Trophoblast cell (in vitro differentiated cells and primary cell): ENCODE results near the gene RASGRP3.

Source experiments
- DNase-seq, 2 donors: peaks; one replicate each; pipeline ENCODE4 v3.0.0-alpha.2; 2016
- H2AFZ ChIP-seq: 2 replicates; pipeline ENCODE4 v1.6.1; 2013; ENCODE audit warnings: low read length, moderate library complexity, mild to moderate bottlenecking; ENCODE audit not compliant: insufficient read depth, poor library complexity
- H2AK5ac ChIP-seq: 2 replicates; pipeline ENCODE4 v1.6.1; 2013; ENCODE audit warnings: mild to moderate bottlenecking, low read length
- H2BK120ac ChIP-seq: 2 replicates; pipeline ENCODE4 v1.6.1; 2013; ENCODE audit warnings: low read length, mild to moderate bottlenecking, moderate library complexity; ENCODE audit not compliant: insufficient read depth, poor library complexity
- H2BK12ac ChIP-seq: 2 replicates; pipeline ENCODE4 v1.6.1; 2013; ENCODE audit warnings: mild to moderate bottlenecking, low read length, moderate library complexity
- H2BK5ac ChIP-seq: 2 replicates; pipeline ENCODE4 v1.6.1; 2013; ENCODE audit warnings: low read length, low read depth, moderate library complexity, mild to moderate bottlenecking; ENCODE audit not compliant: poor library complexity
- H3K14ac ChIP-seq: 2 replicates; pipeline ENCODE4 v1.6.1; 2013; ENCODE audit warnings: mild to moderate bottlenecking, low read length
- H3K18ac ChIP-seq: 2 replicates; pipeline ENCODE4 v1.6.1; 2013; ENCODE audit warnings: mild to moderate bottlenecking, low read length
- H3K23ac ChIP-seq: 2 replicates; pipeline ENCODE4 v1.6.1; 2013; ENCODE audit warnings: low read length
- H3K27ac ChIP-seq: 2 replicates; pipeline ENCODE4 v1.5.1; 2013; ENCODE audit warnings: low read depth, mild to moderate bottlenecking, inconsistent platforms, low read length, moderate library complexity
- H3K27me3 ChIP-seq: 2 replicates; pipeline ENCODE4 v1.6.1; 2013; ENCODE audit warnings: inconsistent platforms, mild to moderate bottlenecking, low read length, moderate library complexity; ENCODE audit not compliant: insufficient read depth
- H3K36me3 ChIP-seq, 2 experiments: 1 replicate in 1 of 2; 2 replicates in 1 of 2; pipeline ENCODE4 v1.6.1; 2013; ENCODE audit warnings: low read length in 2 of 2, mild to moderate bottlenecking in 2 of 2, moderate library complexity in 1 of 2; ENCODE audit not compliant: insufficient read depth in 2 of 2, control insufficient read depth in 1 of 2
- H3K4ac ChIP-seq: 2 replicates; pipeline ENCODE4 v1.6.1; 2013; ENCODE audit warnings: low read depth, mild to moderate bottlenecking, low read length, moderate library complexity
- H3K4me1 ChIP-seq, 2 experiments: 1 replicate in 1 of 2; 2 replicates in 1 of 2; pipeline ENCODE4 v1.6.1; 2013; ENCODE audit warnings: low read length in 2 of 2, mild to moderate bottlenecking in 2 of 2, moderate library complexity in 1 of 2; ENCODE audit not compliant: insufficient read depth in 2 of 2, control insufficient read depth in 1 of 2
- H3K4me2 ChIP-seq: 2 replicates; pipeline ENCODE4 v1.6.1; 2013; ENCODE audit warnings: inconsistent platforms, mild to moderate bottlenecking, low read length, moderate library complexity
- H3K4me3 ChIP-seq: 2 replicates; pipeline ENCODE4 v1.5.1; 2013; ENCODE audit warnings: mild to moderate bottlenecking, low read depth, low read length, inconsistent platforms
- H3K79me1 ChIP-seq: one replicate; pipeline ENCODE4 v1.6.1; 2013; ENCODE audit warnings: low read length
- H3K79me2 ChIP-seq: 2 replicates; pipeline ENCODE4 v1.6.1; 2013; ENCODE audit warnings: low read length, mild to moderate bottlenecking; ENCODE audit not compliant: control insufficient read depth, insufficient read depth, poor library complexity
- H3K9ac ChIP-seq: 2 replicates; pipeline ENCODE4 v1.6.1; 2013; ENCODE audit warnings: mild to moderate bottlenecking, low read length
- H3K9me3 ChIP-seq: 2 replicates; pipeline ENCODE4 v1.6.1; 2013; ENCODE audit warnings: low read depth, mild to moderate bottlenecking, control low read depth, inconsistent platforms, low read length; ENCODE audit not compliant: insufficient read depth
- H4K12ac ChIP-seq: 2 replicates; pipeline ENCODE4 v1.6.1; 2013; ENCODE audit warnings: low read depth, mild to moderate bottlenecking, low read length, moderate library complexity
- H4K8ac ChIP-seq: 2 replicates; pipeline ENCODE4 v1.6.1; 2013; ENCODE audit warnings: low read depth, mild to moderate bottlenecking, low read length, moderate library complexity
- H4K91ac ChIP-seq: one replicate; pipeline ENCODE4 v1.6.1; 2013; ENCODE audit warnings: low read depth, mild to moderate bottlenecking, low read length, moderate library complexity
- WGBS: extraction: QIAGEN DNeasy Blood & Tissue Kit; methylation state at CpG from one replicate; pipeline ENCODE4 v1.1.7; 2013; ENCODE audit warnings: missing lambda C conversion rate; ENCODE audit not compliant: insufficient read length, insufficient coverage; ENCODE audit errors: extremely low coverage; 5-methylcytosine and 5-hydroxymethylcytosine counted together

The RASGRP3 gene

DNA sequence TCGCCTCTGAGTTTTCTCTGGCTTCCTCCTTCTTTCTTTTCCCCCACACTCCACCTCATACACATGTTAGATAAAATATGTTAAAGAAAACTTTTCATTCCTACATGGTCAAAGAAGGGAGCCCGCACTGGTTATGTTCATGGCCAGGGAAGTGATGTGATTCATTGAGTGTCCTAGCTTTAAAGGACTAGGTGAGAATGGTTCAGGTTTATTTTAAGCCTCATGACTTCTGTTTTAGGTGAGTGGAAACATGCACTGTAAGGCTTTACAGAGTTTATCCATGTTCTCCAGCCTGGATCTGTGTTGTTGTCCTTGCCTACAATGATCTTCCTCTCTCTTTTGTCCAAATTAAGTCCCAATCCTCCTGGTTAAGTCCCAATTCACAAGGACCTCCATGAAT, 56.5 kb downstream of the RASGRP3 start:
- Histone ChIP-seq H4K8ac (no peak overlapping the region), H3K36me3 (no peaks in the 10 kb centered on the region), H3K14ac (no peak overlapping the region), H3K27ac (no peak overlapping the region), H3K4me2 (no peak overlapping the region), H3K4me3 (no peak overlapping the region), H3K27me3 (no peaks in the 10 kb centered on the region), H2BK120ac (no peak overlapping the region), H3K9me3 (peaks cover 3% of the 10 kb centered on the region), H3K23ac (no peak overlapping the region), H2AFZ (no peak overlapping the region), H2BK12ac (no peak overlapping the region), H2BK5ac (no peak overlapping the region), H3K79me1 (no peaks in the 10 kb centered on the region), H3K79me2 (no peaks in the 10 kb centered on the region), H2AK5ac (no peak overlapping the region), H3K4me1 (no peaks in the 10 kb centered on the region), H4K91ac (no peak overlapping the region), H4K12ac (no peak overlapping the region), H3K18ac (no peak overlapping the region), H3K9ac (no peak overlapping the region), H3K4ac (no peak overlapping the region)
- no peak for DNase-seq
- WGBS = no CpG with 5 or more reads among the region's 2 CpGs

DNA sequence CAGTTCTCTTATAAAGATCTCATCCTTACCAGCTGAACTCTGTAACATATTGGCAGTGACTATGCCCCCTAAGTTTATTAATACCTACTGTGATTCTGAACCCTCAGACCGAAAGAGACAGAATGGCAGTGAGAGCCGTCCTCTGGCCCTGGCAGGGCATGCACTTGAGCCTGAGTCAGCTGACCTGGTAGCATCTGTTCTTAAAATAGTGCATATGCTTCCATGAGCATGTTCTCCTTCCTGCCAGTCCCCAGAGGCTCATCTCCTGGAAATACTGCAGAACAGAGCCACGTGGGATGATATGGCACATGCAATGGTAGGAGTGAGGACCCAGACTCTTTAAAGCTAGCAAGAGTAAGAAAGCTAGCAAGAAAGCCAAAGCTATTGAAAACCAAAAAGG, 59.0 kb downstream of the RASGRP3 start:
- Histone ChIP-seq H3K18ac (no peak overlapping the region), H2BK120ac (no peak overlapping the region), H3K4me2 (no peak overlapping the region), H3K36me3 (no peaks in the 10 kb centered on the region), H3K79me1 (no peaks in the 10 kb centered on the region), H3K14ac (no peak overlapping the region), H3K4ac (no peak overlapping the region), H2AFZ (no peak overlapping the region), H3K4me3 (no peak overlapping the region), H4K8ac (no peak overlapping the region), H3K27me3 (no peaks in the 10 kb centered on the region), H3K79me2 (no peaks in the 10 kb centered on the region), H3K27ac (no peak overlapping the region), H2BK5ac (no peak overlapping the region), H3K9ac (no peak overlapping the region), H3K9me3 (peaks cover 3% of the 10 kb centered on the region), H4K91ac (no peak overlapping the region), H3K23ac (no peak overlapping the region), H2BK12ac (no peak overlapping the region), H4K12ac (no peak overlapping the region), H2AK5ac (no peak overlapping the region), H3K4me1 (peaks cover 0 to 2% of the 10 kb centered on the region in 2 experiments)
- no peak for DNase-seq
- WGBS = no CpG with 5 or more reads among the region's 3 CpGs

DNA sequence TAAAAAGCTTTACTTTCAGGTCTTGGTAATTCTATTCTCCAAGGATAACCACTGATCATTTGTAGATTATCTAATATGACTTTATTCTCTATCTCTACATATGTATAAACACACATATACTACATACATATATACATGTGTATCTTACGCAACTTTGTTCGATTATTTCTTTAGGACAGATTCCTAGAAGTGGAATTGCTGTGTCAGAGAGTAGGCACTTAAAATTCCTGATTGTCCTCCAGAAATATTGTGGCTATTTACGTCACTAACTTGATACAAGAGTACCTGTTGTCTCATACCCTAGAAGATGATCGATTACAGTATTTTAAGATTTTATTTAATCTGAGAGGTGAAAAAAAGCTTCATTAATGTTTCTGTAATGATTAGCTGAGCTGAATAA, 64.8 kb downstream of the RASGRP3 start:
- Histone ChIP-seq H2AK5ac (no peak overlapping the region), H3K4me2 (no peak overlapping the region), H3K27ac (no peak overlapping the region), H2BK5ac (no peak overlapping the region), H3K18ac (no peak overlapping the region), H3K79me1 (no peaks in the 10 kb centered on the region), H2BK120ac (no peak overlapping the region), H4K8ac (no peak overlapping the region), H3K4ac (no peak overlapping the region), H3K4me1 (peaks cover 0 to 2% of the 10 kb centered on the region in 2 experiments), H3K9me3 (peaks cover 3% of the 10 kb centered on the region), H3K4me3 (no peak overlapping the region), H3K9ac (no peak overlapping the region), H3K79me2 (no peaks in the 10 kb centered on the region), H2AFZ (no peak overlapping the region), H4K12ac (no peak overlapping the region), H3K14ac (no peak overlapping the region), H4K91ac (no peak overlapping the region), H2BK12ac (no peak overlapping the region), H3K36me3 (no peaks in the 10 kb centered on the region), H3K27me3 (no peaks in the 10 kb centered on the region), H3K23ac (no peak overlapping the region)
- WGBS = no CpG with 5 or more reads among the region's 4 CpGs
- DNase-seq = no peak

DNA sequence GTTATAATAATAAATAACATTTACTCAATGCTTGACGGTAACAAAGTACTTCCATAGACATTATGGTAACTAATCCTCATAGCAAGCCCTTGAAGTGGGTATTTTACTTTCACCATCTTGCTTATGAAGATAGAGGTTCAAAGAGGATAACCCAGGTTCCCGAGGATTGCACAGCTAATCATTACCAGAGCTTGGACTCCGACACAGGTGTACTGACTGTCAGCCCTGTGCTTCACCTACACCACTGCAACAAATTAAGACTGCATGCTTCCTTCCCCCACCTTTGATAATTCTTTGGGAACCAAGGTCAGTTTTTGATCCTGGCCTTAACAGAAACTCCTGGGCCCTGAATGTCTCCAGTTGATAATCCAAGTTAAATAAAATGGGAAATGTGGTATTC, 73.8 kb downstream of the RASGRP3 start:
- no peak overlapping the region for H3K9ac ChIP-seq
- H2BK5ac ChIP-seq = no peak overlapping the region
- no peak overlapping the region for H4K91ac ChIP-seq
- H3K79me1 ChIP-seq = peaks cover 2% of the 10 kb centered on the region
- no peaks in the 10 kb centered on the region for H3K36me3 ChIP-seq
- WGBS = no CpG with 5 or more reads among the region's 3 CpGs
- no peak overlapping the region for H2BK12ac ChIP-seq
- no peak overlapping the region for H3K27ac ChIP-seq
- no peak overlapping the region for H3K4me2 ChIP-seq
- H3K79me2 ChIP-seq = no peaks in the 10 kb centered on the region
- no peak overlapping the region for H3K18ac ChIP-seq
- no peak overlapping the region for H3K4me3 ChIP-seq
- DNase-seq = no peak
- no peak overlapping the region for H4K12ac ChIP-seq
- no peak overlapping the region for H3K4ac ChIP-seq
- H2AK5ac ChIP-seq = no peak overlapping the region
- H2AFZ ChIP-seq = no peak overlapping the region
- H4K8ac ChIP-seq = no peak overlapping the region
- H3K9me3 ChIP-seq = no peaks in the 10 kb centered on the region
- no peak overlapping the region for H3K23ac ChIP-seq
- no peak overlapping the region for H3K14ac ChIP-seq
- peaks cover 2 to 6% of the 10 kb centered on the region in 2 experiments for H3K4me1 ChIP-seq
- H2BK120ac ChIP-seq = no peak overlapping the region
- no peaks in the 10 kb centered on the region for H3K27me3 ChIP-seq
